ENCODE data around the gene TOMM34.

GRCh38 chr20:44918342-44918741 lies 41.9 kb downstream of the TOMM34 start:
- TF ChIP-seq CTCF (IDR thresholded peaks at IDR 0.05) (no peak), POLR2A (IDR thresholded peaks at IDR 0.05) (no peak)
